H1 (cell line): ENCODE data around the gene PPME1. TPM values are rescaled to one million over a fixed set of nuclear protein-coding genes. Genes with fewer than 3 reads are reported as not detected.

Experiments used
- CTCF ChIA-PET: fragments of 300-600 bp; sonication (Branson Sonifier 250); formaldehyde crosslinking; loops from one replicate; lab custom pipeline; 2021; ENCODE audit not compliant: partially characterized antibody; lab: Charles Lee
- POLR2A ChIA-PET: fragments of 300-600 bp; sonication (Branson Sonifier 250); formaldehyde crosslinking; loops from one replicate; lab custom pipeline; 2021; ENCODE audit warnings: inconsistent platforms; ENCODE audit not compliant: partially characterized antibody; lab: Charles Lee
- DNase-seq, 2 experiments: peaks; one replicate each; pipeline versions ENCODE4 v3.0.0 to v3.0.0-alpha.2; 2010 to 2022; ENCODE audit warnings: low spot score in 2 of 2, low read depth in 1 of 2, mixed read lengths in 1 of 2
- FAIRE-seq: peaks from 2 replicates; lab custom pipeline; 2011; peaks lifted over from hg19 to GRCh38; lab: Jason Lieb, UNC
- H2AFZ ChIP-seq: 2 replicates; pipeline ENCODE4 v1.8.1; 2012; ENCODE audit warnings: low read length, inconsistent platforms
- H2AK5ac ChIP-seq: 2 replicates; pipeline ENCODE4 v1.6.1; 2013; ENCODE audit warnings: low read depth, low read length
- H2BK120ac ChIP-seq: replicated peaks from 2 replicates; pipeline ENCODE3; 2013; ENCODE audit warnings: low read depth, low read length, inconsistent platforms
- H2BK12ac ChIP-seq: 2 replicates; pipeline ENCODE4 v1.6.1; 2013; ENCODE audit warnings: low read depth, low read length
- H2BK15ac ChIP-seq: 2 replicates; pipeline ENCODE4 v1.6.1; 2013; ENCODE audit warnings: low read length
- H2BK20ac ChIP-seq: 2 replicates; pipeline ENCODE4 v1.6.1; 2013; ENCODE audit warnings: low read length
- H2BK5ac ChIP-seq: 2 replicates; pipeline ENCODE4 v1.6.1; 2013; ENCODE audit warnings: low read depth, low read length
- H3K14ac ChIP-seq: 2 replicates; pipeline ENCODE4 v1.6.1; 2013; ENCODE audit warnings: inconsistent platforms; ENCODE audit not compliant: insufficient read length
- H3K18ac ChIP-seq: 2 replicates; pipeline ENCODE4 v1.6.1; 2013; ENCODE audit warnings: low read length; ENCODE audit errors: extremely low read depth
- H3K23ac ChIP-seq: 2 replicates; pipeline ENCODE4 v1.6.1; 2013; ENCODE audit warnings: inconsistent platforms; ENCODE audit not compliant: insufficient read length
- H3K23me2 ChIP-seq: 2 replicates; pipeline ENCODE4 v1.6.1; 2013; ENCODE audit warnings: low read depth, low read length
- H3K27ac ChIP-seq: 2 replicates; pipeline ENCODE4 v1.6.1; 2011; ENCODE audit warnings: low read depth, low read length, inconsistent platforms
- H3K27me3 ChIP-seq, 4 experiments: replicated peaks in 1 of 4; 1 replicate in 1 of 4; 2 replicates in 3 of 4; pipeline versions ENCODE4 v1.6.1 to v1.8.1; 2011 to 2013; ENCODE audit warnings: low read length in 3 of 4, mild to moderate bottlenecking in 3 of 4, inconsistent platforms in 2 of 4, mixed read lengths in 2 of 4, moderate library complexity in 1 of 4; ENCODE audit not compliant: control insufficient read depth in 3 of 4, insufficient read depth in 3 of 4; ENCODE audit errors: extremely low read depth in 1 of 4
- H3K36me3 ChIP-seq, 4 experiments: 2 replicates each; pipeline versions ENCODE4 v1.6.1 to v1.8.1; 2011 to 2013; ENCODE audit warnings: mild to moderate bottlenecking in 4 of 4, low read length in 3 of 4, moderate library complexity in 2 of 4, control low read depth in 1 of 4, inconsistent platforms in 1 of 4; ENCODE audit not compliant: insufficient read depth in 4 of 4, control insufficient read depth in 2 of 4
- H3K4ac ChIP-seq: replicated peaks from 2 replicates; pipeline ENCODE3; 2013; ENCODE audit warnings: low read length, low read depth, mixed read lengths, inconsistent platforms; ENCODE audit not compliant: insufficient read length
- H3K4me1 ChIP-seq, 4 experiments: replicated peaks in 1 of 4; 1 replicate in 1 of 4; 2 replicates in 3 of 4; pipeline versions ENCODE4 v1.6.1 to v1.8.1; 2011 to 2013; ENCODE audit warnings: low read length in 3 of 4, inconsistent platforms in 2 of 4, mixed read lengths in 1 of 4; ENCODE audit not compliant: insufficient read depth in 4 of 4, control insufficient read depth in 3 of 4
- H3K4me2 ChIP-seq, 2 experiments: 2 replicates each; pipeline versions ENCODE4 v1.6.1 to v1.8.1; 2011 to 2013; ENCODE audit warnings: low read depth in 2 of 2, low read length in 2 of 2, control low read depth in 1 of 2, inconsistent platforms in 1 of 2, mild to moderate bottlenecking in 1 of 2; ENCODE audit not compliant: insufficient read depth in 1 of 2
- H3K4me3 ChIP-seq, 4 experiments: fragments of 200-600, 300-600 bp in 1 of 4; sonication (generic), shearing (Covaris generic), sonication (Bioruptor Twin) in 1 of 4; 2 replicates each; pipeline versions ENCODE4 v1.5.1 to v1.8.1; 2011 to 2016; ENCODE audit warnings: low read length in 4 of 4, low read depth in 3 of 4, control low read depth in 2 of 4, inconsistent platforms in 2 of 4, mild to moderate bottlenecking in 2 of 4, mixed read lengths in 1 of 4, moderate library complexity in 1 of 4; ENCODE audit not compliant: insufficient read depth in 2 of 4; ENCODE audit errors: extremely low read depth in 1 of 4
- H3K56ac ChIP-seq: replicated peaks from 2 replicates; pipeline ENCODE3; 2013; ENCODE audit warnings: low read depth, mild to moderate bottlenecking, mixed read lengths, low read length, inconsistent platforms; ENCODE audit not compliant: insufficient read length
- H3K79me1 ChIP-seq: 2 replicates; pipeline ENCODE4 v1.6.1; 2013; ENCODE audit warnings: low read depth, low read length, control low read depth
- H3K79me2 ChIP-seq, 2 experiments: 2 replicates each; pipeline versions ENCODE4 v1.6.1 to v1.8.1; 2012 to 2013; ENCODE audit warnings: low read length in 2 of 2, mild to moderate bottlenecking in 2 of 2, inconsistent platforms in 1 of 2; ENCODE audit not compliant: insufficient read depth in 2 of 2, control insufficient read depth in 1 of 2
- H3K9ac ChIP-seq, 4 experiments: replicated peaks in 1 of 4; 1 replicate in 1 of 4; 2 replicates in 3 of 4; pipeline versions ENCODE4 v1.6.1 to v1.8.1; 2011 to 2013; ENCODE audit warnings: low read depth in 3 of 4, low read length in 3 of 4, control low read depth in 2 of 4, mild to moderate bottlenecking in 2 of 4, moderate library complexity in 2 of 4, inconsistent platforms in 1 of 4; ENCODE audit errors: extremely low read depth in 1 of 4
- H3K9me3 ChIP-seq, 2 experiments: 2 replicates each; pipeline versions ENCODE4 v1.6.1 to v1.8.1; 2012 to 2013; ENCODE audit warnings: mild to moderate bottlenecking in 2 of 2, moderate library complexity in 2 of 2, control low read depth in 1 of 2, inconsistent platforms in 1 of 2, low read depth in 1 of 2, low read length in 1 of 2, mixed read lengths in 1 of 2; ENCODE audit not compliant: insufficient read depth in 2 of 2
- H4K20me1 ChIP-seq, 2 experiments: replicated peaks in 1 of 2; 2 replicates each; pipeline versions ENCODE3 to v1.8.1; 2011 to 2013; ENCODE audit warnings: inconsistent platforms in 2 of 2, low read length in 2 of 2, mild to moderate bottlenecking in 1 of 2; ENCODE audit not compliant: insufficient read depth in 2 of 2, control insufficient read depth in 1 of 2
- H4K5ac ChIP-seq: 2 replicates; pipeline ENCODE4 v1.6.1; 2013; ENCODE audit warnings: low read length, low read depth, mixed read lengths, inconsistent platforms; ENCODE audit not compliant: insufficient read length
- H4K8ac ChIP-seq: 2 replicates; pipeline ENCODE4 v1.8.0; 2013; ENCODE audit warnings: mild to moderate bottlenecking, moderate library complexity, low read length, inconsistent platforms; ENCODE audit not compliant: insufficient read depth; ENCODE audit errors: extremely low read depth
- H4K91ac ChIP-seq: replicated peaks from 2 replicates; pipeline ENCODE3; 2013; ENCODE audit warnings: low read length, mixed read lengths, inconsistent platforms; ENCODE audit not compliant: insufficient read length
- BRCA1 ChIP-seq: IDR thresholded peaks from 2 replicates; pipeline ENCODE4 v1.6.1; 2012; ENCODE audit warnings: low read depth, low read length, improper control_type of control experiment
- CEBPB ChIP-seq: IDR thresholded peaks from 2 replicates; pipeline ENCODE4 v1.6.1; 2012; ENCODE audit warnings: low read depth, low read length
- GABPA ChIP-seq: IDR thresholded peaks from 2 replicates; pipeline ENCODE4 v1.6.1; 2011; ENCODE audit warnings: mild to moderate bottlenecking, low read length, moderate library complexity, borderline replicate concordance; ENCODE audit not compliant: insufficient read depth
- HDAC6 ChIP-seq: IDR thresholded peaks from one replicate; pipeline ENCODE4 v1.7.1; 2012; ENCODE audit warnings: low read depth, mild to moderate bottlenecking, inconsistent platforms, low read length, moderate library complexity
- MAX ChIP-seq: IDR thresholded peaks from 2 replicates; pipeline ENCODE4 v1.6.1; 2012; ENCODE audit warnings: inconsistent platforms
- RNF2 ChIP-seq: fragments of 200-900, 300-1000 bp; sonication (generic); IDR thresholded peaks from 2 replicates; pipeline ENCODE4 v1.7.1; 2016; ENCODE audit warnings: borderline replicate concordance, low read depth, mild to moderate bottlenecking, antibody characterized with exemption, low read length; ENCODE audit not compliant: poor library complexity, severe bottlenecking; ENCODE audit errors: missing control alignments
- SAP30 ChIP-seq: fragments of 300-600 bp; sonication (generic); IDR thresholded peaks from 2 replicates; pipeline ENCODE4 v1.7.1; 2012; ENCODE audit warnings: low read length, moderate library complexity, mild to moderate bottlenecking, inconsistent platforms; ENCODE audit not compliant: insufficient read depth, insufficient replicate concordance
- SIN3A ChIP-seq, 2 experiments: IDR thresholded peaks in 1 of 2; conservative IDR thresholded peaks in 1 of 2; 2 replicates each; pipeline ENCODE4 v1.6.1; 2011 to 2012; ENCODE audit warnings: low read length in 2 of 2, improper control_type of control experiment in 1 of 2, low read depth in 1 of 2, mild to moderate bottlenecking in 1 of 2
- SUZ12 ChIP-seq: fragments of 200-600 bp; sonication (generic); IDR thresholded peaks from 2 replicates; pipeline ENCODE4 v1.6.1; 2012; ENCODE audit warnings: mild to moderate bottlenecking, inconsistent platforms, low read length, moderate library complexity, mixed read lengths
- TAF7 ChIP-seq: optimal IDR thresholded peaks from 2 replicates; pipeline ENCODE3; 2011; ENCODE audit warnings: low read depth, mild to moderate bottlenecking, inconsistent platforms, low read length, moderate library complexity, borderline replicate concordance
- TBP ChIP-seq: IDR thresholded peaks from 2 replicates; pipeline ENCODE4 v1.6.1; 2011; ENCODE audit warnings: low read depth, low read length, improper control_type of control experiment
- WGBS, 2 experiments: shearing (Covaris generic) in 1 of 2; methylation state at CpG; one replicate each; pipeline versions ENCODE4 v1.1.6 to v1.1.7; 2013 to 2015; ENCODE audit warnings: low lambda C conversion rate in 2 of 2, mixed read lengths in 2 of 2, inconsistent platforms in 1 of 2, low coverage in 1 of 2, missing lambda C conversion rate in 1 of 2; ENCODE audit not compliant: insufficient replicate concordance in 2 of 2, insufficient coverage in 1 of 2, insufficient read length in 1 of 2; ENCODE audit errors: extremely low coverage in 1 of 2, missing lambda C conversion rate in 1 of 2; 5-methylcytosine and 5-hydroxymethylcytosine counted together
- polyA plus RNA-seq, 7 experiments: library from polyadenylated mRNA; depleted of rRNA in 3 of 7; stranded (reverse) in 5 of 7; unstranded in 2 of 7; fragments of >200 nt in 5 of 7; fragments of 200-250 nt in 2 of 7; gene quantifications; 1 replicate in 5 of 7; 2 replicates in 1 of 7; 4 replicates in 1 of 7; pipeline versions ENCODE4 v1.2.1 to v1.2.3, GENCODE V29; 2011 to 2013; ENCODE audit warnings: missing spikeins in 2 of 7, mixed read lengths in 2 of 7
- total RNA-seq: library from RNA; stranded (reverse); fragmentation: NEBNext Ultra II Directional; extraction: Animal tissue kit (Norgen Biotek cat#: 25700); gene quantifications from 2 replicates; pipeline ENCODE4 v1.2.1, GENCODE V29; 2021
- TF ChIP-seq, protein P1 (sequence below): IDR thresholded peaks from 2 replicates; pipeline ENCODE4 v1.6.1; 2011; ENCODE audit warnings: low read depth, mild to moderate bottlenecking, low read length; ENCODE audit not compliant: insufficient read depth

Gene PPME1
- total and polyA plus RNA-seq, 2 of the 8 experiments (the other 6 are each of a cell fraction or from before 2014, with no cell fraction given), result 55.1 to 64.5 TPM

DNA sequence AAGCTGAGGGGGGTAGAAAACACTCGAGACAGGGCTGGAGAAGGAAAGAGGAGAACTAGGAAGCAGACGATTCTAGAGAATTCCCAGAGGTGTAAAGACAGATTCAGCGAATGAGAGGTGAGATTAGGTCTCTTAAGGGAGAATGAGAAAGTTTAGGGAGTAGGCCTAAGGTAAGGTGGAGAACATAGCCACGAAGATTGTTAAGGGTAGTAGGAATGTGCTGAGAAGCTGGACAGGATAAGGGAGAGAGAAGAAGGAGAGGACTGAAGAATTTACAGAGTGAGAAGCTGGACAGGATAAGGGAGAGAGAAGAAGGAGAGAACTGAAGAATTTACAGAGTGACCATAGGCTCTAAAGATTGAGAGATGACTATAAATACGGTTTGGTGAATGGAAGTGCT, 908 bp downstream of the PPME1 start:
- Histone ChIP-seq H4K91ac (no peak overlapping the region), H3K23ac (no peak overlapping the region), H4K5ac (no peak overlapping the region), H2BK15ac (no peak overlapping the region), H3K4ac (no peak overlapping the region), H3K23me2 (peaks cover 14% of the 10 kb centered on the region), H3K4me3 (peak overlapping the region; percentile 75 to 90 (median 78)), H2AFZ (no peak overlapping the region), H2BK5ac (peak overlapping the region; percentile 68; the same call in 1 of the 2 replicates), H3K4me2 (peak overlapping the region; percentile 68 to 99), H4K20me1 (no peaks in the 10 kb centered on the region), H3K56ac (no peak overlapping the region), H3K27me3 (no peaks in the 10 kb centered on the region), H3K4me1 (peaks cover 2 to 7% (median 4%) of the 10 kb centered on the region in 4 experiments; a peak in 3 of 7 replicates), H3K9ac (peak overlapping the region; percentile 43 to 97 (median 66); a peak in 4 of 7 replicates), H2AK5ac (no peak overlapping the region), H3K36me3 (peaks cover under 1 to 9% (median 5%) of the 10 kb centered on the region in 4 experiments; a peak in 4 of 8 replicates), H3K27ac (no peak overlapping the region), H3K9me3 (no peaks in the 10 kb centered on the region), H4K8ac (no peak overlapping the region), H2BK20ac (no peak overlapping the region), H3K79me1 (no peaks in the 10 kb centered on the region; the same call in 1 of the 2 replicates), H3K79me2 (peaks cover 6 to 52% of the 10 kb centered on the region in 2 experiments; a peak in 3 of 4 replicates), H2BK12ac (no peak overlapping the region), H3K14ac (no peak overlapping the region), H2BK120ac (no peak overlapping the region), H3K18ac (no peak overlapping the region)
- POLR2A ChIA-PET, result interaction anchor here (3.3 kb wide), 1 partner anchor 24 kb away, joined by 18 read pairs; no protein-coding TSS in a partner anchor
- DNase-seq, result no peak
- FAIRE-seq, result no peak
- CTCF ChIA-PET, result no interaction called here
- WGBS, 2 experiments, result 50% methylated on average over 5 of the region's 5 CpGs; no CpG with 5 or more reads in 1 of the 2 experiments
- TF ChIP-seq, protein P1, sequence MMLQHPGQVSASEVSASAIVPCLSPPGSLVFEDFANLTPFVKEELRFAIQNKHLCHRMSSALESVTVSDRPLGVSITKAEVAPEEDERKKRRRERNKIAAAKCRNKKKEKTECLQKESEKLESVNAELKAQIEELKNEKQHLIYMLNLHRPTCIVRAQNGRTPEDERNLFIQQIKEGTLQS, result no peak
- TF ChIP-seq HDAC6 (no peak), CEBPB (no peak), MAX (no peak), TAF7 (no peak), SIN3A (conservative IDR thresholded peaks at IDR 0.05 in 1 of 2, IDR thresholded peaks at IDR 0.05 in 1 of 2; ENCODE audit: low read depth in 1 of 2, low read length in 2 of 2) (no peak), RNF2 (no peak), GABPA (no peak), SUZ12 (no peak), TBP (no peak), BRCA1 (no peak), SAP30 (no peak)
